Renal pelvis (tissue), 4 donors: Measurements from ENCODE around the gene ADSS2. TPM values are rescaled to one million over a fixed set of nuclear protein-coding genes. Genes with fewer than 3 reads are reported as not detected.

ENCODE experiments used
- DNase-seq: peaks from one replicate; pipeline ENCODE4 v3.0.0-alpha.2; 2013
- polyA plus RNA-seq, 3 donors: library from polyadenylated mRNA; unstranded; fragments of 120-200 nt; gene quantifications; one replicate each; pipeline ENCODE4 v1.2.1, GENCODE V29; 2013; ENCODE audit not compliant: insufficient read length in 3 of 3

Gene ADSS2
- polyA plus RNA-seq, 3 donors = 51.1 to 57.5 (median 54.0) TPM

DNA sequence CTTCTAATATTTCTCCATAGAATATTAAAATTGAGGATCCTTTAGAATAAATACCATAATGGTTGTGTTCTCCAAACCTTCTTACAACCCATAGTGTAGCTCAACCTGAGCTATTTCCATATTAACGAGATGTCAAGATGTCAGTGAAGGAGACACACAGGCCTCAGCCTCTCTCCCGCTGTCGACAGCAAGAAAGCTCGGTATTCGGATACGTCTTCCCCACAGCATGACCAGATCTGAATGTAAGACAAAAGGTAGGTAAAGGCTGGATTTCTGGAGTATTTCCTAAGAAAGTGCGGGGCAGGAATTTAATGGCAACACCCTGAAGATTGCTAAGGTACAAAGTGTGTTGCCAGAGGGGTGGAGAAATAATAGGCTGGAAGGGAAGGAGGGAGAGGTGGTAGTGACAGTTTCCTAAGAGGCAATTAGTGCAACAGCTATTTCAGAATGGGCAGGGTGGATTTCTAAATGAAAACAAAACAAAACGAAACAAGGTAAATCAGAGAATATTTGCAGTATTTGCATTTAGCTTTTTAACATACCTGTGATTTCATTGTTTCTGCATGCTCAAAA lies 1.7 kb downstream of the ADSS2 start:
- no peak for DNase-seq

DNA sequence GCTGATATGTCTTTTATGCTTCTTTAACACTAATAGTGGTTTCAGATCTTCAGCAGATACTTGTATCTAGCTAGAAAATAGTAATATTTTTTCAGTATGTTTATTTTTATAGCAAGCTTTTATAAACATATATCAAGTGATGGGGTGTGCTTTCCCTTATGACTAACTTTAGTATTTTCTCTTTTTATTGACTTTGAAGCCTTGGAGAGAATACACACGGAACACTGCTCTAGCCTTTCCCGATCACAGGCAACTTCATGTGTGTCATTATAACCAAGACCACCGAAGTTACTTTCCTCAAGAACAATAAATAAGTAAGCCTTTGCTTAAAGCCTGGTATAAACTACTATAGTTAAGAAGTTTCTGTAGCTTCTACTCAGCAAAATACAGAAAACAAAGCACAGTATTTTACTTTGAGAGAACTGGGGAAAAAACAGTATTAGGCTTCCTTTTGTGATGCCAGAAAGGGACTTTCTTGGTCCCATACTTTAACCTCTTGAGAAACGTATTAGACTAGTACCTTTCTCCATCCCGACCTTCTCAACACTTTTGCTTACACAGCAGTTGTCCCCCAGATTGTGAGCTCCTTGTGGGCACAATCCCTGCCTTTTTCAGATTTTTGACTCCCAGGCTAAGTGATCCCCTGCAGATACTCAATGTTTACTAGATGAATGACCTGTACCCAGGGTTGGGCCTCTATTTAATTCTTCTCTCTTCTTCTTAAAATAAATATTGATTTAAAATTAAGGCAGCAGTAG lies 3.3 kb downstream of the ADSS2 start:
- no peak for DNase-seq

DNA sequence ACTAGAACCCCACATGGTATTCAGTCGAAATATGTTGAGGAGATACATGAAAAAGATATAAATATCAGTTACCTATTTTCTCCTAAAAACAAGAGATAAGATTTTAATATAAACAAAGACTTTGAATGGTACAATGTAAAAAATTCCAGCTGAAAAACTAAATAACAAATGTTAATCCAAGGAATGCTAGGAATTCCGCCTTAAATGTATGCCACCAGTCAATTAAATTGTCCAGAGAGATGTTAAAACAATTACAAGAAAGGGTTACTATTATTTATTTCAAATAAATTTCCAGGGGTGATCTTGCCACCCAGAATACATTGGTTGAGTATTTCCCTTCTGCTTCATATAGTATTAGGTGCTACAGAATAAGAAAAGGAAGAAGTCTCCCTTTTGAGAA lies 4.2 kb downstream of the ADSS2 start:
- DNase-seq = no peak

DNA sequence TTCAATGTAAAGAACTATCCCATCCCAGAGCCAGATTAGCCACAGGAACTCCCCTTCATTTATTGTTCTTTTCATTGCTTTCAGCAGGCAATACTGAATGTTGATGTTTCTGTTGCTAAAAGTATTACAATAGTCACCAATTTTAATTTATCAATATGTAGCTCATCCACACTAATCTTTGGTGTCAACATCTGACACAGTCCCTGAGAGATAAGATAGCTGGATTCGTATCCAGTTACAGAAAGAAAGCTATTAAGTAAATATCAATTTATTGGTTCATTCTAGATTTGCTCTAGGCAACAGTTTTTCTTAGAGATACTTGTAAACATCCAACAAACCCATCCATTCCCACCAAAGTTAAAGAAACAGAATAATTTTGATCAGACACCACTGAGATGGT lies 4.7 kb downstream of the ADSS2 start:
- no peak for DNase-seq

DNA sequence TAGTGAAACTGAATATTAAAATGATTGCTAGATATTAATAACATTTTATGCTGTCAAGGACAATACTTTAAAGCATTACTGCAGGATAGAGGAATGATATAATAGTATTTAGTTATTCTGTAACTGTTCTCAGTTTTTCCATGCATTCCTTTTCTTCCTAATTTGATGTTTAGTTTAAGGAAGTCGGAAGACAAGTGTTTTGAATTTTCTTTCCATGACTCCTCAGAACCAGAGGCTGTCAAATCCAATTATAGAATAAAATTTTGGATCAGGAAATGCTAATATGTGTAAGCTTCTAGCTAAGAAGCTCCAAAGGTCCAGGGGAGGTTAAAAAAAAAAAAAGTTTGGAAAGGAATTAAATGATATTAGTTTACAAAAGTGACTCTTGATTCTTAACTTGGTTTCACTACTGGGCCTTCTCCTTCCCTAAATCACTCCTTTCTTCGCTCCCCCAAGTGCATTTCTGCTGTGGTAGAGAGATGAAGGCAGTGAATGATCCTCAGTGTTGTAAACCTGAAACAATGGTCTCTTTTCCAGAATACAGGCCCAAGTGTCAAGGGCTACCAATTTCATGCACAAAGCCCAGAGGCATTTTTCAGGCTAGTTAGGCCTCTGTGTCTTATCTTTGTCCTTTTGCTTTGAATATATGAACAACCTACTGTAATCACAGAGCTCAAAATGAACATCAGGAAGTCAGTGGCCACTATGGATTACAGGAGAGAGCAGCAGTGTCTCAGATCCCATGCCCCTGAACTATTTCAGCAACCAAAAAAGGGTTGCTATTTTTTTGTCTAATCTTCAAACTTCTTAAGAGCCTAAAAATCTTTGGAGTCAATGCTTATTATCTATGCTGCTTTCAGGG lies 6.2 kb downstream of the ADSS2 start:
- no peak for DNase-seq

DNA sequence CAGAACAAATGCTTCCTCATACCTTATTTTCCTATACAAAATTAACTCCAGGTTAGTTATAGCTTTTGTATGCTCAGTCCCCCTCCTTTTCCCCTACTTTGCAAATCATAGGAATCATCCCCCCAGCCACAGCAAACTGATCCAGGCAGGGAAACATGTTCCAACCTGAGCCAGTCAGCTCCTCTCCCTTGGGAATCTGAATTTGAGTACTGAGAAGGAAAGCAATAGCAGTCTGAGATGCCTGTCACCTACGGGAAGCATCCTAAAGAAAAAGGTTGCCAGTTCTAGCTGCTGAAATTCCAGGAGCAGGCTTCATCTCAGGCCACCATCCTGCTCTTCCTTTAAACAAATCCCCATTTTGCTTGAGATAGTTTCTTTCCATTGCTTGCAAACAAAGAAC lies 6.9 kb downstream of the ADSS2 start:
- DNase-seq = no peak

DNA sequence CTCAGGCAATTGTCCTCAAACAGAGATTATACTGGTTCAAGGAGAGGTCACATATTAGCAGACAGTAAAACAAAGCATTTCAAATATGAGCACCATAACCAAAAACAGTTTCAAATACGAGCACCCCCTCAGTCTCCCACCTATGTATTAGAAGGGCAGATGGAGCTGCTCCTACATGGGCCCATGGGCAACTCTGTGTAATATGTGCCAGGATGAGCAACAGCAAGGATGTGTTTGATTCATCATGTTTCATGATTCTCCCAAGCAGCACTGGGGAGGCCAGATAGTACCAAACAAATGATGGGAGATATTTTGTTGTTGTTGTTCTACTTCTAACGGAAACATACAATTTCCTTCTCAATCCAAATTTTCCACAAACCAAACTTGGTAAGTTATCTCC lies 8.9 kb downstream of the ADSS2 start:
- no peak for DNase-seq

DNA sequence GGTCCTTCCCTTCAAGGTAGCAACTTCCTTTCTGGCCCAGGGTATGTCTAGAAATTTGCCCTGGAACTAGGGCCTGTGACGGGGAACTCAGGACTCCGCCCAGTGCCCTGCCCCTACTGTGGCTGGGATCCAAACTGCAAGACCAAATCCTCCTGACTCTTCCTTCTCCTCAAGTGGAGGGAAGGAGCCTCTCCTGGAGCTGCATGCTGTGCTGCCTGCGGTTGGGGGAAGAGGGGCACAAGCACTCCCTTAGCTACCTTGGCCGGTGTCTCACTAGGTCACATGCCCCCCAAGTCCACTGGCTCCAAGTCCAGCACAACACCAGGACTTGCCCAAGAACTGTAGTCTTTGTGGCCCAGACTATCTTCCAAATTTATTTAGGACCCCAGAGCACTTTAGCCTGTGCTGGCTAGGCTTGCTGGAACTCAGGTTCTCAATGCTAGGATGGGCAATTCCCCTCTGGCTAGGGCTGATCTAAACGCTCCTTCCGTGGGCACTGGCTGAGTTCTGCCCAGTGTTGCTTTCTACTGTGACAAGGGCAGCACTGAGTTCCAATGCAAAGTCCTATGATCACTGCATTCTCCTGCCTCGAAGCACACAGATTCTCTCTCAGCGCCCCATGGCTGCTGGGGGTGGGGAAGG lies 12.2 kb downstream of the ADSS2 start:
- no peak for DNase-seq

DNA sequence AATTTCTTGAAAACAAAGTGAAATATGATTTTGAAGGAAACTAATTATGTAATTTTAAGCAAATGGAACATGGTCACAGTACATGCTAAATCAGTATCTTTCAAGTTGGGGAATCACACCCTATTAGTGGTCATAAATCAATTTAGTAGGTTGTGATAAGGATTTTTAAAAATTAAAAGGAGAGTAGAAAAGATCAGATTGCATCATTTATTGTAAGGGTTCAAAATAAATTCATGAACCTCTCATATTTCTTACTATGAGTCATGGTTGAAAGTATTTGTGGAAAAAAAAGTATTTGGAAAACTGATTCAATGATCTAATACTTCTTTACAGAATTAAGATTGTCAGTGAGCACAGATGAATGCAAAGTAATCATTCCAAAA lies 14.6 kb downstream of the ADSS2 start:
- DNase-seq = no peak

DNA sequence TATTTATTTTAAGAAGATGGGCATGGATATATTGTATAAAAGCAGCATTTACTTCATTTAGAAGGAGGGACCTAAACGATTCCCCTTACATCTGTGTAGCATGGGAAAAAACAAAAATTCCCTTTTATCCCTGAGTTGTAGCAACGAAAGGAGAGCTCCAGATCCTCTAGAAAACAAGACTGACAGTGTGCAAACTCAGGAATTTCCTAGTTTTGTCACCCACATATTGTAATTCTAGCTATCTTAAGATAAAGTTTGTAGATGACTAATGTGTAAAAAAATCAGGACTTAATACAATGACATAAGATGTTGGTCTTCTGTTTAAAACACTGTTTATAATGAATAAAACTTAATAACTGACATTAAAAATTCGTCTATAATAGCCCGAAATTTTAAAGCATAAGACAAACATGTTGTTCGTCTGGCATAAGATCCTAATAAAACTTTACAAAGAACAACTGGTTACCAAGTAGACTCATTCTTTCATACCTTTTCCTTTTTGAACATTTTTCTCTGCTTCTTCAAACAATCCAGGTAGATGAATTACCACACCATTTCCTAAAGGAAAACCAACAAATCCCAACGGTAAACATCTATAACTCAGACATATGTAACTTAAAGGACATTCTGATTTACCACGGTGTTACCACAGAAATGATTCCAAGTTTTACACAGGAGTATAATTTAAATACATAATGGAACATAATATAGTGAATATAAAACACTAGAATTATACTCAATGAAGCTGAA lies 15.2 kb downstream of the ADSS2 start:
- DNase-seq = no peak

DNA sequence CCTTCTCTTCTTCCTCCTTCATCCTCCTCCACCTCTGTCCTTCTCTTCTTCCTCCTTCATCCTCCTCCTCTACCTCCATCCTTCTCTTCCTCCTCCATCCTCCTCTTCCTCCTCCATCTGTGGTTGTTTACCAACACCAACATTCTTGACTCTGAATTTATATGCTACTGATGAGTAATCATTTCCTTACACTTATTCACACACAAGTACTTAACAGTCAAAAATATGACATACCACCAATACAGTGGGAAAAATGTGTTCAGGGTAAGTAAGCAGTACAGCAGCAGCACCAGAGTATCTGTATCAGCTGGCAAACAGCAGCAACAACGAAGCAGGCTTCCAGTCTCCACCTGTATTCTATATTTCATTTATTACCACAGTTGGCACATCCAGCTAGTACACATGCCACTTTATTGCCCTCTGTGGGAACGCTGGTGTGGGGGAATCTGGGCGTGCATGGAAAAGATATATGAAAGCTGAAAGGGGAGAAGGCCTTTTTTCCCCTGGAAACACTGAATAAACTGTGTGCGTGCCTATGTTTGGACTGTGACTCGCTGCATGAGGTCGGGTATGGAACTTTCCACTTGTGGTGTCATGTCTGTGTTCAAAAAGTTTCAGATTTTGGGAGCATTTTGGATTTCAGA lies 16.0 kb downstream of the ADSS2 start:
- no peak for DNase-seq

DNA sequence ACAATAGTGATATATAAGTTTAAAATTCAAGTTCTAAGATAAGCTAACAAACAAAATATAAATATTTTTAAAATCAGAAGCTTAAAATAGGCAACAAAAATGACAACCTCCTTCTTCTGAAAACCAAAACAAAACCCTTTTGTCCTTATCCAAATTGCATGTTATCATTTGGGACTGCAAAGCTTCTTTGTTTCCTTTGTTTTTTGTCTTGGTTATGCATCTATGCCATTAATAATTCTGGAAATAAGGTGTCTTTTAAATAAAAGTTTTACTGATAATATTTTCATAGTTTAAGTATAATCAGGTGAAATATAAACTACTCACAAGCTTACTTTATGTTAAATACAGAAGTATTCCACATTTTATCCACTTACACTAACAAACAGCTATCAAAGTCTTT lies 20.5 kb downstream of the ADSS2 start:
- no peak for DNase-seq

DNA sequence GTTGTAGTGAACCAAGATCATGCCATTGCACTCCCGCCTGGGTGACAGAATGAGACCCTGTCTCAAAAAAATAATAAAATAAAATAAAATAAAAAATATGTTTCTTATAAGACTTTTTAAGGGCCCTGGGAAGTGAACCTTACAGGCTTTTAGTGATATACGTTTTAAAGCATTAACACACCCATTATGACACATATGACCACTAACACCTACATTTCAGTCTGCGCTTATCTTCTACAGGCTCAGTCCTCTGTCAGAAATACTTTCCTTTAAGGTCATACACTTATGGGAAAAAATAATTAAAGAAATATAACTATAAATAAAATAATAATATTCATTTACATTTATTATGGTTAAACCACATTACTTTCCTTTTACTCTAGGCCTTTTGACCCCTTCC lies 21.9 kb downstream of the ADSS2 start:
- no peak for DNase-seq

DNA sequence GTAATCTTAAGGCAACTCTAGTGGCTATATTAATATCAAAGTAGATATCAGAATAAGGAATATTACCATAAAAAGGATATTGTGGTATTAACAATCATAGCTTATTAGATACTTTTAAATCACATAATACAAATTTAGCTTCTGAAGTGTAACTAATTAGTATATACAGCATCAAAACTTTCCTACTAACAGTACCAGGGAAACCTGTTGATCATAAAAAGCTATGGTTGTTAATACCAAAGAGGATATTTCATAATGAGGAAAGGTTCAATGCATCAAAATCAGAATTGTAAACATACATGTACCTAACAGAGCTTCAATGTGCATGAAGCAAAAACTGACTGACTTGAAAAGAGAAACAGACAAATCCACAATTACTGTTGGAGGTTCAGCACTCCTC lies 24.1 kb downstream of the ADSS2 start:
- no peak for DNase-seq

DNA sequence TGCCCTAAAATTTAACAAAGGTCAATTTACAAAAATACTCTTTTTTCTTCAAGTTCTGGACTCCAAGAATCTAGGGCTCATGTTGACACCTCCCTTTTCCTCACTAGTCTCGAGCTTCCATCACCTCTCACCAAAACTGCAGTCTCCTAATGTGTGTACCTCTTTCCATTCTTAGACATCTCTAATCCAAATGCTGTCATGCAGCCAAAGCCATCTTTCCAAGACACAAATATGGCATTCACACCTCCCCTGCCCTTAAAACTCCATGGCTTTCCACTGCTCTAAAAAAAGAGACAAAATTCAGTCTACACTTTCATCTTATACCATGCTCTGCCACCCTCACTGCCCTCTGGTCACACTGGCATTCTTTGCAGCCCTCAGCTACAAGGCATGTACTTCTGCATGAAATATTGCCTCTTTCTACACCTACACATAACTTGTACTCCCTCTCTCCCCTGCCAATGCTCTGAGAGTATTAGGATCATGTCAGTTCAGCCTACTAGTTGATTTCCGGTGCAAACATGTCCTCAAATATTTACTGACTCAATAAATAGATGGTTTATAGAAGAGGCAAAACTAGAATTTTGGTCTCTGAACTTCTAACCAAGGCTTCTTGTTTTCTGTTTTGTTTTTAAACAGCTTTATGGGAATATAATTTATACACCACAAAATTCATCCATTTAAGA lies 26.9 kb downstream of the ADSS2 start:
- no peak for DNase-seq

DNA sequence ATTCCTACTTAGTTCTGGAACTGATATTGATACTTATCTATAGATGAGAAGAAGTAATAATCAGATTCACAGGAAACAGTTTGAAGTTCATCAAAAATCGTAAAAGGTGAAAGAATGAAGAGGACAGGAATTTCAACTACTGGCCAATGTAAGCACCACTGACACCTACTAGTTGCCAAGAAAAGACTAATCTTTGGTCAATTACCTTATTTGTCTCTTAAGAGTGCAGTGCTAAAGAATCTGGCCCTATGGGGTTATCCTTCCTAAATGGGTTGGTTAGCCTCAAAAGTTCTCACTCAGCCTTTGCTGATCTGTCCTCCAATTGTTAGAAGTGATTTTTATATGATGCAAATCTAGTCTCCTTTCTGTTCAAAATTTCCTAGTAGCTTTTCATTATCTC lies 29.5 kb downstream of the ADSS2 start:
- DNase-seq = no peak

DNA sequence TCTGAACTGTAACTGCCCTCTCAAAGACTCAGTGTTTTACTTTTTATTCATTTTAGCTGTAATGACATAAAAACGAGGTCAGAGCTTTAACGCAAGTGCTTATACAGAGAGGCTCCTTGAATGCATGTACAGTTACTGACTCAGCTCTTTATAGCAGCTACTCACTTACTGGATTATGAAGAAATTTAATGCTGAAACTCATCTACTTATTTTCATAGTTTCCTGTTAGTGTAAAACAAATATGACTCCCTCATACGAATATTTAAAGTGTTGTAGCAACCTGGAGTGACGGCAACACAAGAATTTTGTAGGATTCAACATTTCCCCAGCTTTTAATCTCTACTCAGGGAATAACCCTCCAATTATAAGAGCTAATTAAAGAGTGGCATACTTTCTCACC lies 32.7 kb downstream of the ADSS2 start:
- DNase-seq = no peak

DNA sequence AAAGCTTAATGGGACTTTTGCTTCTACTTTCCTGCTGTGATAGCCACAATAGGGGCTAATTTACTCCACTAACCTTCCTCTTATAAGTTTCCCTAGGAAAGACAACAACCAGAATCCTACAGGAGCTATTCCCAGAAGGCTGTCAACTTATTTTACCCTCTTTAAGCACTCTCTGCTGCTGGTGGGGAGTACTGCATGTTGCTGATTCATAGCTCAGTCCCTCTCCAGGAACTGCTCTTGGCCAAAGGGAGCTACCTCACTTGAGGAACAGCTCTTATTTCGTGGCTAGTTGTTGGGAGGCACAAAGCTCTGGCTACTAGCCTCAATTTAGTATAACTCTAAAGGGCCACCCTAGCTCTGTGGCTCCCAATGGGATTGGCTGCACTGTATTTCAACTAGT lies 37.2 kb downstream of the ADSS2 start:
- no peak for DNase-seq

DNA sequence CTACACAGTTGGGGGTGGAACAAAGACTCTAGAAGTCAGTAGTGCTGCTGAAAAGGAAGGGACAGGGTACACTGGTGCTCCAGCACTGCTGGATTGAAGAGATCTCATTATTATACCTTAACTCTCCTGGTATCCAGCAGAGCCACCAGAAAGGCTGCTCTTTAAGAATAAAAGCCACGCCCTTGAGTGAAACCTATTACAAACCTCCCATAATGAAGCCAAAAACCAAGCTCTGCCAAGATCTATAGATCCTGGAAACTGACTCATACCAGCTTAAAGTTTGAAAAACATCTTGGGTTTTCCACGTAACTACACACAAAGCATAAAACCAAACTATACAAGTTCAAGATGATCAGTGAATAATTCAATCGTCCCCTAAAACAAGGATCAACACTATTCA lies 38.0 kb downstream of the ADSS2 start:
- no peak for DNase-seq

DNA sequence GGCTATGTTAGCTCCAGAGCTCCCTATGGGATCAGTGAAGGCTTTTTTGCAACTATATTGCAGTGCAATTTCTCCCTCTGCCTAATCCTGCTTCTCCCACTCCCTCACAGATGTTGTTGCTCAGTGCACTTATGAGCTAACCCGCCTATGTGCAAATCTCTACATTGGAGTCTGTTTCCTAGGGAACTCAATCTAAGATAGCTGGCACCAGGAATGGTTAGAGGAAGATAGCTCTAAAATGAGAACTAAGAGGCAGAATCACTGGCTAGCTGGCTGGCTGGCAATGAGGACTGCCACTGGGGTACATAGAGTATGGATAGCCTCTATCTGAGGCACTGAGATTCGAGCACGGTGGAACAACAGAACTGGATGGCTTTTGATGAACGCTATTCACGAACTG lies 39.5 kb downstream of the ADSS2 start:
- DNase-seq = no peak

DNA sequence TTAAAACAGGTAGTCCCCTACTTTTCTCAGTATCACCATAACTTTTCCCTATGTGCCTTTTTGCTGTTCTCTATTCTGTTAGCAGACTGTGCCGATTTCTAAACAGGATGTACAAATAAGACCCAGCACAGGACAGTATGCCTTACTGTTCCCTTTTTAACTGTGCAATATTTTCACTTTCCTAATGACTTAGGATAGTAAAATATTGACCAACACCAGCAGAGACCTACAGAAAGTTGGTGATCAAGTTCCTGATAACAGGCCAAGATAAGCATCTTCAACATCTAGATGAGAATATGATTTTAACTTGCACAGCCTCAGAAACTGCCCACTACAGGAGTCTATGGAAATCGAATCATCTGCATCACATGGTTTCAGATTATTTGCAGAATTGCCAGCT lies 42.0 kb downstream of the ADSS2 start:
- DNase-seq = no peak
